ENCODE data around the gene TREM1. TPM values are rescaled to one million over a fixed set of nuclear protein-coding genes. Genes with fewer than 3 reads are reported as not detected.

TREM1 gene
- polyA plus RNA-seq, 1 experiment: 0.20 TPM

DNA sequence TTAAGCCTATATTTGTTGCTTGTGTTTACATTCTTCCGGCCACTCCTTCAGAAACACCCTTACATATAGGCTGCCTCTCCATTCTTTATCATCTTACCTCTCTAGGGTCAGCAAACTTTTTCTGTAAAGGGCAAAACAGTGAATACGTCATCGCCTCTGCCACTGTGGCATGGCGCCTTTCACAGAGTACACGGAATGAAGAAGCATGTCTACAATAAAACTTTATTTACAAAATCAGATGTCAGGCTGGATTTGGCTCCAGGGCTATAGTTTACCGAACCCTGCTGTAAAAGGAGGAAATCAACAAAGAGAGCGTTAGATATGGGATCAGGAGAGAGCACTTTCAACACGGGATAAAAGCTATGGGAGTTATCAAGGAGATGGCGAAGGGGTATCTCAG is 39.6 kb upstream of the TREM1 start:
- TF ChIP-seq, protein P1, sequence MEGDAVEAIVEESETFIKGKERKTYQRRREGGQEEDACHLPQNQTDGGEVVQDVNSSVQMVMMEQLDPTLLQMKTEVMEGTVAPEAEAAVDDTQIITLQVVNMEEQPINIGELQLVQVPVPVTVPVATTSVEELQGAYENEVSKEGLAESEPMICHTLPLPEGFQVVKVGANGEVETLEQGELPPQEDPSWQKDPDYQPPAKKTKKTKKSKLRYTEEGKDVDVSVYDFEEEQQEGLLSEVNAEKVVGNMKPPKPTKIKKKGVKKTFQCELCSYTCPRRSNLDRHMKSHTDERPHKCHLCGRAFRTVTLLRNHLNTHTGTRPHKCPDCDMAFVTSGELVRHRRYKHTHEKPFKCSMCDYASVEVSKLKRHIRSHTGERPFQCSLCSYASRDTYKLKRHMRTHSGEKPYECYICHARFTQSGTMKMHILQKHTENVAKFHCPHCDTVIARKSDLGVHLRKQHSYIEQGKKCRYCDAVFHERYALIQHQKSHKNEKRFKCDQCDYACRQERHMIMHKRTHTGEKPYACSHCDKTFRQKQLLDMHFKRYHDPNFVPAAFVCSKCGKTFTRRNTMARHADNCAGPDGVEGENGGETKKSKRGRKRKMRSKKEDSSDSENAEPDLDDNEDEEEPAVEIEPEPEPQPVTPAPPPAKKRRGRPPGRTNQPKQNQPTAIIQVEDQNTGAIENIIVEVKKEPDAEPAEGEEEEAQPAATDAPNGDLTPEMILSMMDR (IDR thresholded peaks at IDR 0.05; ENCODE audit: insufficient read depth, low read depth, low read length): no peak
- peaks cover 14% of the 10 kb centered on the region for H3K27me3 ChIP-seq (ENCODE audit: control insufficient read depth, insufficient read depth, low read length)
- ChIA-PET POLR2A (no interaction called here), CTCF (no interaction called here)
- DNase-seq (ENCODE audit: low read depth): no peak
- H3K36me3 ChIP-seq (ENCODE audit: control insufficient read depth, insufficient read depth, low read length): no peaks in the 10 kb centered on the region
- H3K4me3 ChIP-seq (ENCODE audit: low read depth, low read length): no peak overlapping the region

DNA sequence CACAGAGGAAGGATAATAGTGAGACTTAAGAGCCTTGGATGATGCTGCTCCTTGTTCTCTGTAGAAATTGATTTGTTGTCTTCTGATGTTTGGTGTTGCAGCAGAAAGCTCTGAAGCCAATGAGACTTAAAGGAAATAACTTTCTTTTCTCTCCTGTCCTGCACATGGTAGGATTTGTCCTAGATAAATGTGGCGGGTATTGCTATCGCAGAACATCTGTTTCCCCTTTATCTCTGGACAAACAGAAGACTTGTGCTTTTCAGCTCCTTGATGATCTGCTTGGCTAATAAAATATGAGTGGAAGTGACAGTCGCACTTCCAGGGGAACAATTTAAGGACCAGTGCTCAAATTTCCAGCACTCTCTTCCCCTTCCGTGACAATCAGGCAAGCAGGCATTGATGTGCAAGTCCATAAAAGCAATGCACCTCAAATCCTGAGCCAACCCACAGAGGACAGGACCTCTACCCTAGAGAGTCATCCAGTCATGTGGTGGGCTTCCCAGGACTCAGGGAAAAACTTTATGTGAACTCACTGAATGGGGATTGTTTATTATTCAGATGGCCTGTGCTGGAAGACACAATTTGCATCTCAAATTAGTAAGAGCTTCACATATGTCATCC is 39.1 kb upstream of the TREM1 start:
- ChIA-PET CTCF (no interaction called here), POLR2A (no interaction called here)
- Histone ChIP-seq H3K36me3 (ENCODE audit: control insufficient read depth, insufficient read depth, low read length) (no peaks in the 10 kb centered on the region), H3K4me3 (ENCODE audit: low read depth, low read length) (no peak overlapping the region), H3K27me3 (ENCODE audit: control insufficient read depth, insufficient read depth, low read length) (peaks cover 14% of the 10 kb centered on the region)
- TF ChIP-seq, protein P1 (IDR thresholded peaks at IDR 0.05; ENCODE audit: insufficient read depth, low read depth, low read length): no peak
- no peak for DNase-seq (ENCODE audit: low read depth)

DNA sequence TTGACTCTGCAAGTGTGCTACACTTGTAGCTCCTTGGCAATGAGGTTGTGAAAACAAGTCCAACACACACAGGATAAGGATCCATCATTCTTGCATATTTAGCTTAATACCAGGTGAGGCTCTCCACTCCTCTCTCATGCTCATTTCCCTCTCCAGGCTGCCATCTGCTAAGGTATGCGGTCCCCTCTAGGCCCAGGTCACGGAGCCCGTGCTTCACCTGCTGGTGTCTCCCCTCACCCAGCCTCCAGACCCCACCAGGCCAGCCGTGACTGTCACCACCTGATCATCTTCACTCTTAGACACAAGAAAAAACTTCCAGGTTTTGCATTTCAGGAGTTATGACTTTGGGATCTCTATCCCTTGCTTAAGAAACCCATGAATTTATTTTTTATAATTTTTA is 34.7 kb upstream of the TREM1 start:
- ChIA-PET POLR2A (interaction anchor here (0.6 kb wide), 1 partner anchor 64 kb away, joined by 4 read pairs; no protein-coding TSS in a partner anchor), CTCF (interaction anchor here (0.6 to 3.3 kb wide), 9 partner anchors 9 to 471 kb away, joined by 3 to 28 read pairs (median 6); no protein-coding TSS in a partner anchor)
- TF ChIP-seq, protein P1 (IDR thresholded peaks at IDR 0.05; ENCODE audit: insufficient read depth, low read depth, low read length): no peak
- Histone ChIP-seq H3K36me3 (ENCODE audit: control insufficient read depth, insufficient read depth, low read length) (no peaks in the 10 kb centered on the region), H3K27me3 (ENCODE audit: control insufficient read depth, insufficient read depth, low read length) (peaks cover 9% of the 10 kb centered on the region), H3K4me3 (ENCODE audit: low read depth, low read length) (no peak overlapping the region)
- DNase-seq (ENCODE audit: low read depth): no peak

DNA sequence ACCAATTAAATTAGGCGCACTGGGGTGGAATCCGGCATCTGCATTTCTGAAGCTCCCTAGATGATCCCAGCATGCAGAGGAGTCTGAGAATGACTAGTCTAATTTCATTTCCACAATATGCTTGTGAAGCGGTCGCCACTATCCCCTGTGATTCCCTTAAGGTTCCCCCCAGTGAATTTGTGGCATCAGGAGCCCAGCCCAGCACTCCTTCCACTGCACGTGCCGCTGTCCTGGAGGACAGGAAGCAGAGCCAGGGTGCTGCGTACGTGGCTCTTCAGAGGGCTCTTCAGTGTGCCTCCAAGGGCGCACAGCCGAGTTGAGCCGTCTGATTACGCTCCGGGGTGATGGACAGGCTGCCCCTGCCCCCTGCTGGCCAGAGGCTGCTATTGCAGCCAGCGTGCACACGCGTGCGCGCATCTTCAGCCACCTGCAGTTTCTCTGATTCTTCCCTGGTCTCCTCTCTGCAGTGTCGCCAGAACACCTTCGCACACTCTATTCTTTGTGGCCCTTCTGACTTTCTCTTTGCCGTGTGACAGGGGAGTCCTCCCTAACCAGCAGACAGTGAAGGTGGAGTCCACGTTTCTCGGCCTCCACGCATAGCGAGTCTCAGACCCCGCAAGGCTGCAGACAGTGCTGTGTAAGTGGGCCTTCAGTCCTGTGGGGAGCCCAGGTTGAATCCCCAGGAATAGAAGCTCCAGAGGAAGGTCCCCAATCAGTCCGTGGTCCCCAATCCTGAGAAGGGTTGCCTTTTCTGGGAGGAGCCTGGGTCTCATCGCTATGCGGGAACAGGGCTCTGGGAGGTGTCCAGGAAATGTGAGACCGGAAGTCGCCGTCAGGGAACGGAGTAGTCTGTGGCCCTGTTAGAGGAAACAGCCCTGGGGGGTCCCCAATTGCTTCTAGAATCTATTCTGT is 32.4 kb upstream of the TREM1 start:
- CTCF ChIA-PET: interaction anchor here (0.6 to 3.3 kb wide), 31 partner anchors 8 to 364 kb away, joined by 3 to 28 read pairs (median 4); no protein-coding TSS in a partner anchor
- Histone ChIP-seq H3K27me3 (ENCODE audit: control insufficient read depth, insufficient read depth, low read length) (peaks cover 4% of the 10 kb centered on the region), H3K4me3 (ENCODE audit: low read depth, low read length) (peak overlapping the region; percentile 29), H3K36me3 (ENCODE audit: control insufficient read depth, insufficient read depth, low read length) (no peaks in the 10 kb centered on the region)
- peak; percentile 1 for DNase-seq (ENCODE audit: low read depth)
- TF ChIP-seq, protein P1 (IDR thresholded peaks at IDR 0.05; ENCODE audit: insufficient read depth, low read depth, low read length): peak; percentile 100
- POLR2A ChIA-PET: no interaction called here

DNA sequence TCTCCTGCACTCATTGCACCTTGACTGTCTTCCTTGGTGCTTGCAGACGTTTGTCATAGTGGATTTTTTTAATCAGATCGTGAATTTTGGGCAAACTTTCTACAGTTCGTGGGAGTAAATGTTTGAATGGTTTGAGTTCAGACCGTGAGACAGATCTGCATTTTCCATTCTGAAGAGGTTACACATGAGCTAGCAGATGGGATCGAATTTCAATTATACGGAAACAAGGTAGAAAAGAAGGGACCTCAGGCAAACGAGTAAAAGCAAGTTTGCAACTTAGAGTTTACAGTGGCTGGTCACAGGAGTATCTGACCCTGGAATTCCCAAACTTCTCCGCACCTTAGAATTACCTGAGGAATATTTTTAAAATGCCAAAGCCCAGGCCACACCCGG is 31.8 kb upstream of the TREM1 start:
- Histone ChIP-seq H3K36me3 (ENCODE audit: control insufficient read depth, insufficient read depth, low read length) (no peaks in the 10 kb centered on the region), H3K4me3 (ENCODE audit: low read depth, low read length) (no peak overlapping the region), H3K27me3 (ENCODE audit: control insufficient read depth, insufficient read depth, low read length) (peaks cover 8% of the 10 kb centered on the region)
- TF ChIP-seq, protein P1 (IDR thresholded peaks at IDR 0.05; ENCODE audit: insufficient read depth, low read depth, low read length): no peak
- ChIA-PET CTCF (interaction anchor here (0.6 to 3.3 kb wide), 13 partner anchors 8 to 226 kb away, joined by 3 to 22 read pairs (median 4); no protein-coding TSS in a partner anchor), POLR2A (no interaction called here)
- DNase-seq (ENCODE audit: low read depth): no peak
